Measurements from ENCODE around the gene KCNH8.

KCNH8 gene

DNA sequence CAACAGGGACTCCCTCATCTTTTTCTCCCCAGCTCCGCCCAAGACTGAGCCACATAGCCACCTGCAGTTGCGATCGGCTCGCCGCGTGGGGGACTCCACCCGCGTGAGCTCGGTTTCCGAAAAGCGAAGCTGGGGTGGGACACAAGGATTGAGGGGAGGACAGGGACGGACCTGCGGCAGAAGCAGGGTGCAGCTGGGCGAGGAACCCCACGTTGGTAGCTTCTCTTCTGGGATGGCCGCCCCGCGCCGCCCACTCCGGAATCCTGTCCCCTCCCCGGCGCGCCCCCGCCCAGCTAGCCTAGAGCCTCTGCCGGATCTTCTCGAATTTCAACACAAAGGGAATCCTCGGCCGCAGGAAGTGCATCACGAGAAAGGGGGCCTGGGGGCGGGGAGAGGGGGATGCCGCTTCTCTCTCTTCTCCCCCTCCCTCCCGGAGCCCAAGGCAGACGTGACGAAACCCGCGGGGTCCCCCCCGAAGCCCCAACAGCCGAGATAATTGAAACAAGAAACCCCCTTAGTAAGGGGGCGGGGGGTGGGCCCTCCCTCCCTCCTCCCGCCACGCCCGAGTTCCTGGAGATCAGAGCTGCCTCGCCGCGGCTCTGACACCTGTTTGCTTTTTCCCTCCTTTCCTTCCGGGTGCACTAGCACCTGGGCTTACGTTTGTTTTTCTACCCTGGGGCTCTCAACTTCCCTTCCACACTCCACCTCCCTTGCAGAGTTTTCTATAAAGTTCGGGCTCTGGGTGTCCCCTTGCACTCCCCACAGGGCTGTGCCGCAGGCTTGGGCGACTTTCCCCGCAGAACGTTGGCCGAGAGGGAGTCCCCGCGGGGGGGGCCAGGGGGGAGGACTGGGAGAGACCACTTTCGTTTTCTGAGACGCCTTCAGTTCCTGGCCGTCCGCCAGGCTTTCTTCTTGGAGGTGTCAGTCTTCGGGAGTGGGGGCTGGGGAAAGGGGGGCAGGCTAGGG, 1.3 kb upstream of the KCNH8 start:
- no peak for TF ChIP-seq JUND (IDR thresholded peaks at IDR 0.05; ENCODE audit: low read depth)
- in situ Hi-C loops (cut with HindIII; ENCODE audit: low pct_unique_long_range_greater_than_20kb, low sequenced_read_pairs) = no loop called here
- DNase-seq (ENCODE audit: low read depth in 1 of 2, low spot score in 1 of 2) = peak; percentile 55 to 90

DNA sequence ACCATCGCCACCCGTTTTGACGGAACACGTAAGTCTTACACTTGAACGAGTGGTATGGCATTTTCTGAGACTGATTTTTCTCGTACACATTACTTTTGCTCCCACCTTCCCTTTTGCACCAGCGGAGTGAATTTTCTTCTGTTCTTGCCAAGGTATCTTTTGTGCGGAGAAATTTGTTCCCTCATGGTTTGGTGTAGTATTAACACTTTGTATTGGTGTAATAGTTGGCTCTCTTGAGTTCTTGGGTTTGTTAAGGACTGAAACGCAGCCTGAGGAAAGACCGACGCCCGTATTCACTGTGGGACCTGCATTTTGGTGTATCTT, 420 bp downstream of the KCNH8 start:
- DNase-seq (ENCODE audit: low read depth in 1 of 2, low spot score in 1 of 2) = no peak
- TF ChIP-seq JUND (IDR thresholded peaks at IDR 0.05; ENCODE audit: low read depth) = no peak
- in situ Hi-C loops (cut with HindIII; ENCODE audit: low pct_unique_long_range_greater_than_20kb, low sequenced_read_pairs) = no loop called here

DNA sequence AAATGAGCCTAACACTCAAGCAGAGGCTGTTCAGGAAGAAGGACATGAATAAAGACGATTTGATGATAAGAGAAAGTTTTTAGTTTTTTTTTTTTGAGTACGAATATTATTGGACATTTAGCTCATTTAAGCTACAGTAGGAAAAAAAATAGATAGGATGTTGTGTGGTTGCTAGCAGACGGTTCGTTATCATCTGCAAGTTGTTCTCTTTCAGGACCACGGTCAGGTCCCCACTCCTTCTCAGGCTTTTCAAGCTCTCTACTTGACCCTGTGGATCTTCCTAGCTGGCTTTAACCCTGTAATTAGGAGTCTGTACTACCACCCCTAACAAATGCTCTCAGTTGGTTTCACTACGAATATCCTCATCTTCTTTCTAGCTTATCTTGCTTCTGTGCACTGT, 1.1 kb downstream of the KCNH8 start:
- peak; percentile 31 to 70 for DNase-seq (ENCODE audit: low read depth in 1 of 2, low spot score in 1 of 2)

GRCh38 chr3:19151171-19151570, 2.9 kb downstream of the KCNH8 start:
- in situ Hi-C loops (cut with HindIII; ENCODE audit: low pct_unique_long_range_greater_than_20kb, low sequenced_read_pairs) = no loop called here
- TF ChIP-seq JUND (IDR thresholded peaks at IDR 0.05; ENCODE audit: low read depth) = no peak
- no peak for DNase-seq (ENCODE audit: low read depth in 1 of 2, low spot score in 1 of 2)

More for the DNA sequence above, 1.1 kb downstream of the KCNH8 start:
- no peak for TF ChIP-seq JUND (IDR thresholded peaks at IDR 0.05; ENCODE audit: low read depth)
- in situ Hi-C loops (cut with HindIII; ENCODE audit: low pct_unique_long_range_greater_than_20kb, low sequenced_read_pairs) = no loop called here

DNA sequence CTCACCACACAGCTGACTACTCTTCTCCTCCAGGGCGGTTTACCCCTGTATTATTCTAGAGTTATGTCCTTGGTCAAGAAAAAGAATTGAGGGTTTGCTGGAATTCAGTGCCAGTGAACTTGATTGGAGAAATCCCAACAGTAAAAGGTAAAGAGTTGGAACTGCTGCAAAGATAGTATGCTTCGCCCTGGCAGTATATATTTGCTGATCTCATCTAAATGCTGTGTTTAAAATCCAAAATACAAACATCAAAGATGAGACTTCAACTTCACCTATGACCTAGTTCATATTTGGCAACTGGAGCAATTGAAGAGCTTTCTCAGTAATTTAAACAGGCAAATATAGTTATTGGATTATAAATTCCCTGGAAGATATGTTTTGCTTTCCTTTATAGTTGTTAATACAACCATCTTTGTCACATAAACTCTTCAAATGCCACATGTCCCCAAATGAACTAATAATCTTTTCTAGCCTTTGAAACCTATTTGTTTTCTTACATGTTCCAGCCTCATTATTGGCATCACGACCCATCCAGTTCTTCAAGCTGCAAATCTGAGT, 6.5 kb downstream of the KCNH8 start:
- DNase-seq (ENCODE audit: low read depth in 1 of 2, low spot score in 1 of 2) = no peak
- TF ChIP-seq JUND (IDR thresholded peaks at IDR 0.05; ENCODE audit: low read depth) = no peak
- in situ Hi-C loops (cut with HindIII; ENCODE audit: low pct_unique_long_range_greater_than_20kb, low sequenced_read_pairs) = no loop called here

GRCh38 chr3:19155375-19155774, 7.1 kb downstream of the KCNH8 start:
- in situ Hi-C loops (cut with HindIII; ENCODE audit: low pct_unique_long_range_greater_than_20kb, low sequenced_read_pairs) = no loop called here
- no peak for TF ChIP-seq JUND (IDR thresholded peaks at IDR 0.05; ENCODE audit: low read depth)
- DNase-seq (ENCODE audit: low read depth in 1 of 2, low spot score in 1 of 2) = no peak

- in situ Hi-C loops (cut with HindIII; ENCODE audit: low pct_unique_long_range_greater_than_20kb, low sequenced_read_pairs) = no loop called here
- DNase-seq (ENCODE audit: low read depth in 1 of 2, low spot score in 1 of 2) = no peak
- TF ChIP-seq JUND (IDR thresholded peaks at IDR 0.05; ENCODE audit: low read depth) = no peak
Observed at GRCh38 chr3:19159966-19160635, 11.8 kb downstream of the KCNH8 start.

GRCh38 chr3:19165654-19166053, 17.3 kb downstream of the KCNH8 start:
- DNase-seq (ENCODE audit: low read depth in 1 of 2, low spot score in 1 of 2) = no peak
- in situ Hi-C loops (cut with HindIII; ENCODE audit: low pct_unique_long_range_greater_than_20kb, low sequenced_read_pairs) = no loop called here

DNA sequence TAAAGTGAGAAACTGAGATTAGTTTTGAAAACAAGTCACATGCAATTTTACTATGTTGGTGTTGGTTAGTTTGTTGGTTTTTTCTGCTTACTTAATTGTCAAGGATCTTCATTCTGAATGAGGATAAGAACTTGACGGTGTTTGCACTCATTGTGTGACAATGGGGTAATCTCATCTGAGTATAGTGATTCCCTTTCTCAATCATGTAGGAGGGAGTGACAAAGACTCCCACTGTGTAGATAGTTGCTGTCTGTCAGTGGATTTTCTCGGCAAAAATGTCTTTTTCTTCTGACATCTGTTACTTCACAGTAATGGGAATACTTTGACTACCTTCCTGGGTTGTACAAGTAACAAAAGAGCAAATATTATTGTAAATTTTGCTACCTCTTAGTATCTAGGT, 23.5 kb downstream of the KCNH8 start:
- DNase-seq (ENCODE audit: low read depth in 1 of 2, low spot score in 1 of 2) = no peak
- in situ Hi-C loops (cut with HindIII; ENCODE audit: low pct_unique_long_range_greater_than_20kb, low sequenced_read_pairs) = no loop called here
- TF ChIP-seq JUND (IDR thresholded peaks at IDR 0.05; ENCODE audit: low read depth) = no peak

More at GRCh38 chr3:19165654-19166053, 17.3 kb downstream of the KCNH8 start:
- TF ChIP-seq JUND (IDR thresholded peaks at IDR 0.05; ENCODE audit: low read depth) = no peak

DNA sequence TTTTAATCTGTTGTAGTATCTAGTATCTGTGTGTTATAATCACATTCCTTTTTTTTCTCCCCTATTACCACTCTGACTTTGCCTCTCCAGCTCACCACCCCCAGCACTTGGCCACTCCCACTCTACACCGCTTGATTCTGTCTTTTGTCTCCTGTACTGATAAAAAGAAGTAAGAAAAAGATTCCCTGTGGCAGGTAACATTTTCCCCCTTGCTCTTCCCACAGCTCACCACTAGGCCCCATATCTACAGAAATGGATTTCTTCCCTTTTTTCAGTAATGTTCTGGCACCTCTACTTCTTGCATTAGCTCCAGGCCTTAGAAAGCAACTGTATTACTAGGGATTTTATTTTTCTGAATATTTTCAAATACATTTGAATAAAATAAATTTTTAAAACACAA, 25.6 kb downstream of the KCNH8 start:
- no peak for DNase-seq (ENCODE audit: low read depth in 1 of 2, low spot score in 1 of 2)
- in situ Hi-C loops (cut with HindIII; ENCODE audit: low pct_unique_long_range_greater_than_20kb, low sequenced_read_pairs) = no loop called here
- no peak for TF ChIP-seq JUND (IDR thresholded peaks at IDR 0.05; ENCODE audit: low read depth)

- TF ChIP-seq JUND (IDR thresholded peaks at IDR 0.05; ENCODE audit: low read depth) = no peak
- in situ Hi-C loops (cut with HindIII; ENCODE audit: low pct_unique_long_range_greater_than_20kb, low sequenced_read_pairs) = no loop called here
- no peak for DNase-seq (ENCODE audit: low read depth in 1 of 2, low spot score in 1 of 2)
Observed at GRCh38 chr3:19183584-19183983, 35.3 kb downstream of the KCNH8 start.

DNA sequence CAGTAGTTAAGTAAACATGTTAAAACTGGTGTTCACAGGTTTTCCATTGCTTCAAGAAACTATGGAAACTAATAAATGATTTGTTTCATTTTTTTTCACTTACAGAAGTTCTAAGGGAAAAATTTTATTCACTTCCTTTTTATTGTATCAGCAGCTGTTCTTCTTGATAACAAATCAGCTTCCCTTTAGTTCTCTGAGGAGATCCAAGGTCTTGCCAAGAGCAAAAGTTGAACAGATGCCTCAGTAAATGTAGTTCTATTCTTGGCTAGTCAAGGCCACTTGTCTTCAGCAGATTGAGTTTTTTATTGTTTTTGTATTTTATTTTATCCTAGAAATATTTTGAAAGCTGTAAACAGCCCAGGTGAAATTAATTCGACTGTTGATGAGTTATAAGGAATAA, 41.8 kb downstream of the KCNH8 start:
- DNase-seq (ENCODE audit: low read depth in 1 of 2, low spot score in 1 of 2) = no peak
- no peak for TF ChIP-seq JUND (IDR thresholded peaks at IDR 0.05; ENCODE audit: low read depth)
- in situ Hi-C loops (cut with HindIII; ENCODE audit: low pct_unique_long_range_greater_than_20kb, low sequenced_read_pairs) = no loop called here

DNA sequence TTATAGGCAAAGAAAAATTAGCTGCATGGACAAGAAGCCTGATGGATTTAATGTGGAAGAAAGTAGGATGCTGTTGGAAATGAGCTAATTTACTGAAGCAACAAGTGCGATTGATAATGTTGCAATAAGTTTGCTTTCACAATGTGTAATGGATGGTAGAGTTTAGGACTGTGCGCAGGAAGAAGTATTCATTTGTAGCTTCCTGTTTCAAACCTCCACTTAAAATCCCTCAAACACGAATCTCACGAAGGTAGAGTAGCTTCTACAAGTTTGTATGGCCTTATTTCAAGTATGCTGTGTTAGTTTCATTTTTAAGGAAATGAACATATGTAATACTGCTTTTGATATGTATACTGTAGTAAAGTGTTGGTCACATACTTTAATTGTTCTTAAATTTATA, 42.3 kb downstream of the KCNH8 start:
- no peak for DNase-seq (ENCODE audit: low read depth in 1 of 2, low spot score in 1 of 2)
- no peak for TF ChIP-seq JUND (IDR thresholded peaks at IDR 0.05; ENCODE audit: low read depth)
- in situ Hi-C loops (cut with HindIII; ENCODE audit: low pct_unique_long_range_greater_than_20kb, low sequenced_read_pairs) = no loop called here

Measured in T47D (cell line).